Neural progenitor cell (in vitro differentiated cells): ENCODE measurements around the gene MAD2L1.

Experiments used
- EZH2 ChIP-seq: fragments of 200-600 bp; sonication (generic); IDR thresholded peaks from 2 replicates; pipeline ENCODE4 v1.6.1; 2017; ENCODE audit warnings: antibody characterized with exemption, mild to moderate bottlenecking, moderate library complexity
- EZH2phosphoT487 ChIP-seq: fragments of 200-600 bp; sonication (generic); IDR thresholded peaks from 2 replicates; pipeline ENCODE4 v1.6.1; 2017; ENCODE audit warnings: antibody characterized with exemption
- TF ChIP-seq, protein P1 (sequence below): fragments of 200-600 bp; sonication (generic); IDR thresholded peaks from 2 replicates; pipeline ENCODE4 v1.5.1; 2017; ENCODE audit warnings: antibody characterized with exemption, mild to moderate bottlenecking

GRCh38 chr4:120079839-120080520 is 13.3 kb upstream of the MAD2L1 start:
- TF ChIP-seq, protein P1, sequence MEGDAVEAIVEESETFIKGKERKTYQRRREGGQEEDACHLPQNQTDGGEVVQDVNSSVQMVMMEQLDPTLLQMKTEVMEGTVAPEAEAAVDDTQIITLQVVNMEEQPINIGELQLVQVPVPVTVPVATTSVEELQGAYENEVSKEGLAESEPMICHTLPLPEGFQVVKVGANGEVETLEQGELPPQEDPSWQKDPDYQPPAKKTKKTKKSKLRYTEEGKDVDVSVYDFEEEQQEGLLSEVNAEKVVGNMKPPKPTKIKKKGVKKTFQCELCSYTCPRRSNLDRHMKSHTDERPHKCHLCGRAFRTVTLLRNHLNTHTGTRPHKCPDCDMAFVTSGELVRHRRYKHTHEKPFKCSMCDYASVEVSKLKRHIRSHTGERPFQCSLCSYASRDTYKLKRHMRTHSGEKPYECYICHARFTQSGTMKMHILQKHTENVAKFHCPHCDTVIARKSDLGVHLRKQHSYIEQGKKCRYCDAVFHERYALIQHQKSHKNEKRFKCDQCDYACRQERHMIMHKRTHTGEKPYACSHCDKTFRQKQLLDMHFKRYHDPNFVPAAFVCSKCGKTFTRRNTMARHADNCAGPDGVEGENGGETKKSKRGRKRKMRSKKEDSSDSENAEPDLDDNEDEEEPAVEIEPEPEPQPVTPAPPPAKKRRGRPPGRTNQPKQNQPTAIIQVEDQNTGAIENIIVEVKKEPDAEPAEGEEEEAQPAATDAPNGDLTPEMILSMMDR = no peak
- TF ChIP-seq EZH2 = no peak
- no peak for TF ChIP-seq EZH2phosphoT487
